ENCODE results near the gene PPP2R5C. TPM values are rescaled to one million over a fixed set of nuclear protein-coding genes. Genes with fewer than 3 reads are reported as not detected.

The PPP2R5C gene
- total RNA-seq, 1 experiment from 2014 or later = 93.0 TPM

DNA sequence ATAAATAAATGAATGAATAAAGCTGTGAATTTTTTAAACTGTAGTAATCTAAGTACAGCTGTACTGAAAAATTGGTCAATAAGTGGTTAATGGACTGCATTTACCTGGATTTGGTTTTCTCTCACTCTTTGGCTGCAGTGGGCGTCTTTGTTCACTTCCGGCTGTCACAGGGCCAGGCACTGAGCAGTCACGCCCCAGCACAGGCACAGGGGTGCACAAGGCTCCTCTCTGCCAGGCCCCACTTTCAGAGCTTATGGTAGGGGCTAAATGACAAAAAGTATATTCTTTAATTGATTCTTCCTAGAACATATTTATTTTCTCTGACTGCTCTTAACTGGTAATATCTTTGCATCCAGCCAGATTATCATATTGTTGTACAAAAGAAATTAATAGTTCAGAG lies 132.2 kb downstream of the PPP2R5C start:
- Histone ChIP-seq H3K79me2 (ENCODE audit: insufficient read depth, low read length) (no peaks in the 10 kb centered on the region), H2BK15ac (ENCODE audit: low read depth, low read length) (no peak overlapping the region), H3K9ac (ENCODE audit: extremely low read depth, insufficient read length, low read length) (no peak overlapping the region), H3K18ac (ENCODE audit: insufficient read length, low read depth, low read length) (no peak overlapping the region), H2AFZ (ENCODE audit: low read length) (no peak overlapping the region), H2BK12ac (ENCODE audit: insufficient read length, low read depth, low read length) (no peak overlapping the region), H3K14ac (ENCODE audit: insufficient read depth, low read length) (no peak overlapping the region), H4K8ac (replicated peaks; ENCODE audit: insufficient read length, low read depth, low read length) (no peak overlapping the region), H2BK5ac (ENCODE audit: insufficient read length, low read length) (no peak overlapping the region), H3K9me3 (ENCODE audit: control insufficient read depth, low read depth, low read length) (no peaks in the 10 kb centered on the region), H3K4me1 (ENCODE audit: insufficient read depth, low read length) (no peaks in the 10 kb centered on the region), H3K23me2 (ENCODE audit: insufficient read length, low read depth, low read length, poor library complexity, severe bottlenecking) (no peaks in the 10 kb centered on the region), H3K4me2 (ENCODE audit: insufficient read depth, insufficient read length, low read length) (no peak overlapping the region), H3T11ph (ENCODE audit: low read length) (no peak overlapping the region), H3K79me1 (ENCODE audit: insufficient read depth, low read depth, low read length, poor library complexity, severe bottlenecking) (no peaks in the 10 kb centered on the region), H3K4ac (ENCODE audit: low read depth, low read length) (no peak overlapping the region), H2AK5ac (ENCODE audit: insufficient read length, low read length) (no peak overlapping the region), H4K20me1 (ENCODE audit: control insufficient read depth, insufficient read depth, insufficient read length) (no peaks in the 10 kb centered on the region), H2BK20ac (ENCODE audit: low read depth, low read length, poor library complexity, severe bottlenecking) (no peak overlapping the region), H3K56ac (ENCODE audit: insufficient read length, low read depth, low read length) (no peak overlapping the region), H3K27ac (ENCODE audit: insufficient read length, low read depth, low read length) (no peak overlapping the region), H4K5ac (ENCODE audit: insufficient read length, low read depth, low read length) (no peak overlapping the region), H2BK120ac (ENCODE audit: low read depth, low read length, poor library complexity, severe bottlenecking) (no peak overlapping the region), H4K91ac (ENCODE audit: insufficient read length, low read depth, low read length) (no peak overlapping the region), H3K23ac (ENCODE audit: insufficient read length, low read depth, low read length) (no peak overlapping the region), H3K27me3 (ENCODE audit: insufficient read depth, low read length) (no peaks in the 10 kb centered on the region)
- TF ChIP-seq, protein P1, sequence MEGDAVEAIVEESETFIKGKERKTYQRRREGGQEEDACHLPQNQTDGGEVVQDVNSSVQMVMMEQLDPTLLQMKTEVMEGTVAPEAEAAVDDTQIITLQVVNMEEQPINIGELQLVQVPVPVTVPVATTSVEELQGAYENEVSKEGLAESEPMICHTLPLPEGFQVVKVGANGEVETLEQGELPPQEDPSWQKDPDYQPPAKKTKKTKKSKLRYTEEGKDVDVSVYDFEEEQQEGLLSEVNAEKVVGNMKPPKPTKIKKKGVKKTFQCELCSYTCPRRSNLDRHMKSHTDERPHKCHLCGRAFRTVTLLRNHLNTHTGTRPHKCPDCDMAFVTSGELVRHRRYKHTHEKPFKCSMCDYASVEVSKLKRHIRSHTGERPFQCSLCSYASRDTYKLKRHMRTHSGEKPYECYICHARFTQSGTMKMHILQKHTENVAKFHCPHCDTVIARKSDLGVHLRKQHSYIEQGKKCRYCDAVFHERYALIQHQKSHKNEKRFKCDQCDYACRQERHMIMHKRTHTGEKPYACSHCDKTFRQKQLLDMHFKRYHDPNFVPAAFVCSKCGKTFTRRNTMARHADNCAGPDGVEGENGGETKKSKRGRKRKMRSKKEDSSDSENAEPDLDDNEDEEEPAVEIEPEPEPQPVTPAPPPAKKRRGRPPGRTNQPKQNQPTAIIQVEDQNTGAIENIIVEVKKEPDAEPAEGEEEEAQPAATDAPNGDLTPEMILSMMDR (conservative IDR thresholded peaks at IDR 0.05) = no peak
- peaks cover 17 to 48% (median 46%) of the 10 kb centered on the region in 3 experiments; a peak in 6 of 7 replicates for H3K36me3 Mint-ChIP-seq (ENCODE audit: insufficient read depth in 1 of 3, low read depth in 3 of 3)
- H3K4me1 Mint-ChIP-seq = no peaks in the 10 kb centered on the region
- no peaks in the 10 kb centered on the region for H3K9me3 Mint-ChIP-seq
- H3K4me3 Mint-ChIP-seq = no peak overlapping the region
- no CpG with 5 or more reads among the region's 3 CpGs for WGBS (ENCODE audit: extremely low coverage, insufficient read length, low lambda C conversion rate)
- no peaks in the 10 kb centered on the region for H3K27me3 Mint-ChIP-seq (ENCODE audit: low read depth)
- no peak overlapping the region for H3K27ac Mint-ChIP-seq
- no peak for DNase-seq
